HEK293 (cell line): ENCODE data around the gene CEBPA.

Source experiments
- CTCF ChIA-PET: fragments of 350-600 bp; formaldehyde crosslinking; extraction: SDS; loops from one replicate; lab custom pipeline; 2021; ENCODE audit warnings: antibody characterized with exemption; lab: Yijun Ruan, JAX
- POLR2A ChIA-PET: fragments of 300-600 bp; formaldehyde crosslinking; extraction: SDS; loops from one replicate; lab custom pipeline; 2020; ENCODE audit warnings: antibody characterized with exemption, inconsistent platforms; lab: Yijun Ruan, JAX
- H3K27ac ChIP-seq: fragments of 200-500 bp; sonication (Bioruptor generic); 2 replicates; pipeline ENCODE4 v1.5.1; 2014; ENCODE audit warnings: low read depth, low read length, control low read depth, inconsistent platforms; ENCODE audit errors: extremely low read depth
- H3K36me3 ChIP-seq, 2 experiments: fragments of 200-500 bp in 1 of 2; sonication (Bioruptor generic) in 1 of 2; 1 replicate in 1 of 2; 2 replicates in 1 of 2; pipeline ENCODE4 v1.5.1; 2014 to 2017; ENCODE audit warnings: inconsistent platforms in 2 of 2, low read length in 2 of 2; ENCODE audit not compliant: control insufficient read depth in 2 of 2, insufficient read depth in 1 of 2
- H3K4me1 ChIP-seq: fragments of 200-500 bp; sonication (Bioruptor generic); 2 replicates; pipeline ENCODE4 v1.5.1; 2014; ENCODE audit warnings: mild to moderate bottlenecking, low read length, inconsistent platforms; ENCODE audit not compliant: control insufficient read depth, insufficient read depth
- H3K4me3 ChIP-seq: 2 replicates; pipeline ENCODE4 v1.5.1; 2011; ENCODE audit warnings: low read depth, mild to moderate bottlenecking, control low read depth, low read length, moderate library complexity
- H3K9me3 ChIP-seq: fragments of 200-500 bp; sonication (Bioruptor generic); 2 replicates; pipeline ENCODE4 v1.5.1; 2014; ENCODE audit warnings: low read depth, low read length, inconsistent platforms; ENCODE audit not compliant: control insufficient read depth, insufficient read depth
- EGR2 ChIP-seq: fragments of 450-650 bp; formaldehyde crosslinking; IDR thresholded peaks from 2 replicates; pipeline ENCODE4 v1.5.1; 2016; ENCODE audit warnings: low read depth, missing biosample characterization, missing genetic modification characterization
- GLI4 ChIP-seq: fragments of 450-650 bp; formaldehyde crosslinking; IDR thresholded peaks from 2 replicates; pipeline ENCODE4 v1.5.1; 2016; ENCODE audit warnings: missing biosample characterization, missing genetic modification characterization
- HIC1 ChIP-seq: fragments of 450-650 bp; formaldehyde crosslinking; IDR thresholded peaks from 2 replicates; pipeline ENCODE4 v1.5.1; 2016; ENCODE audit warnings: missing biosample characterization, missing genetic modification characterization
- ZBTB48 ChIP-seq: fragments of 450-650 bp; formaldehyde crosslinking; IDR thresholded peaks from 2 replicates; pipeline ENCODE4 v1.5.1; 2016; ENCODE audit warnings: missing biosample characterization, missing genetic modification characterization
- ZFHX2 ChIP-seq: fragments of 450-650 bp; formaldehyde crosslinking; conservative IDR thresholded peaks from 2 replicates; pipeline ENCODE4 v1.5.1; 2016; ENCODE audit warnings: missing biosample characterization, missing genetic modification characterization
- ZIC2 ChIP-seq: fragments of 450-650 bp; formaldehyde crosslinking; IDR thresholded peaks from 2 replicates; pipeline ENCODE4 v1.5.1; 2016; ENCODE audit warnings: missing biosample characterization, missing genetic modification characterization
- ZNF121 ChIP-seq: fragments of 450-650 bp; formaldehyde crosslinking; IDR thresholded peaks from 2 replicates; pipeline ENCODE4 v1.5.1; 2016; ENCODE audit warnings: missing biosample characterization, missing genetic modification characterization
- ZNF266 ChIP-seq: fragments of 450-650 bp; formaldehyde crosslinking; IDR thresholded peaks from 2 replicates; pipeline ENCODE4 v1.5.1; 2016; ENCODE audit warnings: missing biosample characterization, missing genetic modification characterization, low read depth
- ZNF292 ChIP-seq: fragments of 450-650 bp; formaldehyde crosslinking; IDR thresholded peaks from 2 replicates; pipeline ENCODE4 v1.5.1; 2016; ENCODE audit warnings: low read depth, missing biosample characterization, missing genetic modification characterization, borderline replicate concordance
- ZNF341 ChIP-seq: fragments of 450-650 bp; formaldehyde crosslinking; IDR thresholded peaks from 2 replicates; pipeline ENCODE4; 2016; ENCODE audit warnings: low read depth, missing biosample characterization, missing genetic modification characterization
- ZNF529 ChIP-seq: fragments of 450-650 bp; formaldehyde crosslinking; IDR thresholded peaks from 2 replicates; pipeline ENCODE4 v1.5.1; 2017; ENCODE audit warnings: missing genetic modification characterization, missing biosample characterization; ENCODE audit not compliant: insufficient replicate concordance
- ZNF692 ChIP-seq: fragments of 450-650 bp; formaldehyde crosslinking; IDR thresholded peaks from 2 replicates; pipeline ENCODE4 v1.5.1; 2016; ENCODE audit warnings: missing biosample characterization, missing genetic modification characterization
- ZSCAN23 ChIP-seq: fragments of 450-650 bp; formaldehyde crosslinking; IDR thresholded peaks from 2 replicates; pipeline ENCODE4 v1.5.1; 2016; ENCODE audit warnings: missing biosample characterization, missing genetic modification characterization
- TF ChIP-seq, protein P1 (sequence below): fragments of 450-650 bp; formaldehyde crosslinking; IDR thresholded peaks from 2 replicates; pipeline ENCODE4 v1.5.1; 2016; ENCODE audit warnings: missing biosample characterization, missing genetic modification characterization

CEBPA gene

DNA sequence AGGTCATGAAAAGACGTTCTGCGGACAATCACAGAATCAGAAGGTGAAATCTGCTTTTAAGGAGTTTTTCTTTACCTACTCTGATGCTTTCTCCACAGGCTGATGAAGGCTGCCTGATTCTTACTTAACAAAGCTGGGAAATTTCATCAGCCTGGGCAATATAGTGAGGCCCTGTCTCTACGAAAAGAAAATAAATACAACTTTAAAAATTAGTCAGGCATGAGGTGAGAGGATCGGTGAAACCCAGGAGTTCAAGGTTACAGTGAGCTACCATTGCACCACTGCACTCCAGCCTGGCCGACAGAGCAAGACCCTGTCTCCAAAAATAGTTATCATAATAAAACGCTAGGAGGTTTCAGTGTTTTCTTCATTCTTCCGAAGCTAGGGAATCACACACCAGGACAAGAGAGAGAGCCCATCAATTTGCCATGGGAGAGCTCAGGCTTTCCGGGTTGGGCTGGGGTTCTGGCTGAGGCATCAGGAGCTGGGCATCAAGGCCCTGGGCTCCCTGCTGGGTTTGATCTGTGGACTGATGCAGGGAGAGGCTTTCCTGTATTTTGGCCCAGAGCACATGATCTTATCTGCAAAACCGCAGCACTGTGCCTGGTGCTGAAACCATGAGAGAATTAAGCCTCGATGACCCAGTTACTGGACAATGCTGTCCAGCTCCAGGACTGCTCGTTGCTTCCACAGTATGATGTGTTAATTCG, 46.1 kb upstream of the CEBPA start (continued):
- peak; percentile 67; the same call in 1 of the 2 replicates for TF ChIP-seq ZNF692
- TF ChIP-seq, all 188 proteins: peak for 30

- no peak overlapping the region for H3K27ac ChIP-seq
- no peaks in the 10 kb centered on the region; the same call in 1 of the 2 replicates for H3K9me3 ChIP-seq
- peaks cover 21% of the 10 kb centered on the region for H3K4me1 ChIP-seq
- ChIA-PET POLR2A (interaction anchor here (0.6 to 2.1 kb wide), 2 partner anchors 18 to 27 kb away, joined by 3 to 12 read pairs; partner anchors contain the start of gene CEBPG), CTCF (interaction anchor here (0.6 kb wide), 2 partner anchors 14 to 432 kb away, joined by 3 read pairs; no protein-coding TSS in a partner anchor)
- no peaks in the 10 kb centered on the region for H3K36me3 ChIP-seq
- TF ChIP-seq ZBTB48 (tag by site-specific recombination) (no peak; the same call in 1 of the 2 replicates), ZNF266 (tag by site-specific recombination) (0 out of 2 replicates have a peak, but pooled peaks have one; percentile 2), ZNF529 (tag by site-specific recombination) (no peak), HIC1 (tag by site-specific recombination) (no peak), ZIC2 (tag by site-specific recombination) (0 out of 2 replicates have a peak, but pooled peaks have one; percentile 20)
- H3K4me3 ChIP-seq, result no peak overlapping the region
Measured at GRCh38 chr19:33347300-33347699, 45.0 kb upstream of the CEBPA start.

- TF ChIP-seq ZNF341, result peak; percentile 63
- no peak for TF ChIP-seq ZNF292 (tag by site-specific recombination)
- TF ChIP-seq ZNF121, result peak; percentile 75
- no peak for TF ChIP-seq GLI4 (tag by site-specific recombination)
- no peak for TF ChIP-seq ZSCAN23 (tag by site-specific recombination)
- Histone ChIP-seq H3K9me3 (no peaks in the 10 kb centered on the region; the same call in 1 of the 2 replicates), H3K4me1 (peaks cover 21% of the 10 kb centered on the region), H3K27ac (no peak overlapping the region), H3K4me3 (no peak overlapping the region), H3K36me3 (no peaks in the 10 kb centered on the region)
- ChIA-PET POLR2A (no interaction called here), CTCF (interaction anchor here (0.6 kb wide), 1 partner anchor 613 kb away, joined by 3 read pairs; no protein-coding TSS in a partner anchor)
Measured at GRCh38 chr19:33346665-33347064, 44.3 kb upstream of the CEBPA start.

GRCh38 chr19:33345163-33345562, 42.8 kb upstream of the CEBPA start:
- CTCF ChIA-PET, result interaction anchor here (1.0 to 1.4 kb wide), 2 partner anchors 33 to 777 kb away, joined by 3 to 6 read pairs; no protein-coding TSS in a partner anchor
- no peak overlapping the region for H3K4me3 ChIP-seq
- TF ChIP-seq, protein P1, sequence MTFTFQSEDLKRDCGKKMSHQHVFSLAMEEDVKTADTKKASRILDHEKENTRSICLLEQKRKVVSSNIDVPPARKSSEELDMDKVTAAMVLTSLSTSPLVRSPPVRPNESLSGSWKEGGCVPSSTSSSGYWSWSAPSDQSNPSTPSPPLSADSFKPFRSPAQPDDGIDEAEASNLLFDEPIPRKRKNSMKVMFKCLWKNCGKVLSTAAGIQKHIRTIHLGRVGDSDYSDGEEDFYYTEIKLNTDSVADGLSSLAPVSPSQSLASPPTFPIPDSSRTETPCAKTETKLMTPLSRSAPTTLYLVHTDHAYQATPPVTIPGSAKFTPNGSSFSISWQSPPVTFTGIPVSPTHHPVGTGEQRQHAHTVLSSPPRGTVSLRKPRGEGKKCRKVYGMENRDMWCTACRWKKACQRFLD (tag by site-specific recombination), result no peak
- TF ChIP-seq ZFHX2 (tag by site-specific recombination) (peak; percentile 78), EGR2 (tag by site-specific recombination) (peak; percentile 80)
- TF ChIP-seq, all 188 proteins: peak for 2
- no peak overlapping the region for H3K27ac ChIP-seq
- no peaks in the 10 kb centered on the region for H3K36me3 ChIP-seq
- peaks cover 16% of the 10 kb centered on the region for H3K4me1 ChIP-seq
- H3K9me3 ChIP-seq, result no peaks in the 10 kb centered on the region; the same call in 1 of the 2 replicates
- POLR2A ChIA-PET, result no interaction called here
